Ishikawa (cell line): Measurements from ENCODE around the gene CYTH4.

ENCODE experiments used
- EP300 ChIP-seq: IDR thresholded peaks from 2 replicates; pipeline ENCODE4 v1.6.1; 2012; ENCODE audit warnings: borderline replicate concordance
- MAX ChIP-seq: IDR thresholded peaks from 2 replicates; pipeline ENCODE4 v1.6.1; 2012

DNA sequence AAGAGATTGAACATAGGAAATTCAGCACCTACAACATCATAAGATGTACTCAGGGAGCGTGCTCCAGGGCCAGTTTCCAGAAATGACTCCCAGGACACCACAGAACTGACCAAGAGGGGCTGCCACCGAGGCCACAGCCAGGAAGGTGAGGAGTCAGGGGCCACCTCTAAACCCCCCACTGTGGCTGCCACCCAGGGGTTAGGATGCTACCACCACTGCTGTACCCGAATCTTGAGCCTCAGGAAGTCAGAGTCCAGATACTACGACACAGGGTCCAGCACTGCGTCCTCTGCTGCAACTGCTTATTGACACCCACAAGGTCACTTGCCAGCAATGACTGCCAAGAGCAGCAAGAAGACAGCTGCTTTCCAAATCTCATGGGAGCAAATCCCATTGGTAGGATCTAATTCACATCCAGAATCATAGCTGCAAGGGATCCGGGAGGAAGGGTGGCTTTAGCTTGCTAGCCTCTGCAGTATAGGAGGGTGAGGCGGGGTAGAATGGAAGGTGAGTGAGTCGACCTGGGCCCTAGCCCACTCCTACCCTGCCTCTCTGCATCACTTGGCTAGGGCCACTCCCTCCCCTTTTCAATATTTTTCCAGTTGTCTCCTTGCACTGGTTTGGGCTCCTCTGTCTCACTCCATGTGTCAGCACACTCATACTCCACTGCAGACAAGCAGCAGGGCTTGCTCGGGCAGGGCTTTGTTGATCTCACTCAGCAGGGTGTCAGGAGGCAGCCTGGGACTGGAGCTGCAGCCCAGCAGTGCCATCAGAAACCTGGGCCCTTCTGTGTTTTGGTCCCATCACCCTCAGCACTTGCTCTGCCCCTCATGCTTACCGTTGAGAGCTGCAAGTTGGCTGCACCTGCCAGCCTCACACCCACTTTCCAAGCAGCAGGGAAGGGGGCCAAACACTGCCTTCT, 18.1 kb upstream of the CYTH4 start:
- TF ChIP-seq EP300, result no peak
- no peak for TF ChIP-seq MAX
